ENCODE results near the gene SREBF2. TPM values are rescaled to one million over a fixed set of nuclear protein-coding genes. Genes with fewer than 3 reads are reported as not detected.

The SREBF2 gene
- polyA plus RNA-seq, 4 donors, result 14.1 to 82.2 (median 48.1) TPM

- Histone ChIP-seq H3K27ac (ENCODE audit: low read depth in 1 of 3, low read length in 2 of 3) (peak overlapping the region in 2 of 3 donors; percentile 2 to 41), H3K27me3 (ENCODE audit: control insufficient read depth in 3 of 3, insufficient read depth in 3 of 3, low read length in 3 of 3) (no peaks in the 10 kb centered on the region), H3K4me1 (ENCODE audit: control insufficient read depth in 3 of 3, insufficient read depth in 2 of 3, low read depth in 1 of 3, low read length in 2 of 3) (peaks cover 5 to 17% (median 7%) of the 10 kb centered on the region in 3 donors), H3K9me3 (ENCODE audit: control insufficient read depth in 2 of 2, insufficient read depth in 1 of 2, low read depth in 1 of 2, low read length in 1 of 2) (no peaks in the 10 kb centered on the region), H3K36me3 (ENCODE audit: control insufficient read depth in 3 of 3, insufficient read depth in 2 of 3, low read depth in 1 of 3, low read length in 3 of 3) (peaks cover 0 to 16% (median 0%) of the 10 kb centered on the region in 3 donors), H3K4me3 (ENCODE audit: low read depth in 1 of 3, low read length in 3 of 3) (no peak overlapping the region)
- DNase-seq (peak; percentile 58 to 84), FAIRE-seq (no peak)
- 23 to 47% (median 42%) methylated on average over 5 of the region's 5 CpGs for WGBS, 3 donors
Measured at GRCh38 chr22:41848468-41848867, 15.6 kb downstream of the SREBF2 start.

GRCh38 chr22:41856469-41856868 lies 23.6 kb downstream of the SREBF2 start:
- H3K9me3 ChIP-seq (ENCODE audit: control insufficient read depth in 2 of 2, insufficient read depth in 1 of 2, low read depth in 1 of 2, low read length in 1 of 2), result no peaks in the 10 kb centered on the region
- H3K27me3 ChIP-seq (ENCODE audit: control insufficient read depth in 3 of 3, insufficient read depth in 3 of 3, low read length in 3 of 3), result no peaks in the 10 kb centered on the region
- peak; percentile 60 to 86 for DNase-seq
- H3K36me3 ChIP-seq (ENCODE audit: control insufficient read depth in 3 of 3, insufficient read depth in 2 of 3, low read depth in 1 of 3, low read length in 3 of 3), result peaks cover 0 to 14% (median 0%) of the 10 kb centered on the region in 3 donors
- H3K27ac ChIP-seq (ENCODE audit: low read depth in 1 of 3, low read length in 2 of 3), result peak overlapping the region; percentile 27 to 57 (median 54)
- no peak overlapping the region for H3K4me3 ChIP-seq (ENCODE audit: low read depth in 1 of 3, low read length in 3 of 3)
- peaks cover 4 to 19% (median 4%) of the 10 kb centered on the region in 3 donors for H3K4me1 ChIP-seq (ENCODE audit: control insufficient read depth in 3 of 3, insufficient read depth in 2 of 3, low read depth in 1 of 3, low read length in 2 of 3)
- WGBS, 3 donors, result 8 to 64% (median 44%) methylated on average over 2 of the region's 2 CpGs
- no peak for FAIRE-seq

GRCh38 chr22:41857155-41857859 lies 24.4 kb downstream of the SREBF2 start:
- no peaks in the 10 kb centered on the region for H3K9me3 ChIP-seq (ENCODE audit: control insufficient read depth in 2 of 2, insufficient read depth in 1 of 2, low read depth in 1 of 2, low read length in 1 of 2)
- no peak overlapping the region for H3K4me3 ChIP-seq (ENCODE audit: low read depth in 1 of 3, low read length in 3 of 3)
- no peaks in the 10 kb centered on the region for H3K27me3 ChIP-seq (ENCODE audit: control insufficient read depth in 3 of 3, insufficient read depth in 3 of 3, low read length in 3 of 3)
- FAIRE-seq (no peak), DNase-seq (peak; percentile 45 to 47)
- peaks cover 0 to 9% (median 0%) of the 10 kb centered on the region in 3 donors for H3K36me3 ChIP-seq (ENCODE audit: control insufficient read depth in 3 of 3, insufficient read depth in 2 of 3, low read depth in 1 of 3, low read length in 3 of 3)
- peak overlapping the region; percentile 22 to 57 (median 46) for H3K27ac ChIP-seq (ENCODE audit: low read depth in 1 of 3, low read length in 2 of 3)
- peaks cover 4 to 26% (median 4%) of the 10 kb centered on the region in 3 donors for H3K4me1 ChIP-seq (ENCODE audit: control insufficient read depth in 3 of 3, insufficient read depth in 2 of 3, low read depth in 1 of 3, low read length in 2 of 3)
- WGBS, 3 donors, result 59 to 70% (median 60%) methylated on average over 7 of the region's 7 CpGs

- DNase-seq (no peak), FAIRE-seq (no peak)
- Histone ChIP-seq H3K4me1 (ENCODE audit: control insufficient read depth in 3 of 3, insufficient read depth in 2 of 3, low read depth in 1 of 3, low read length in 2 of 3) (peaks cover 4 to 31% (median 4%) of the 10 kb centered on the region in 3 donors), H3K27me3 (ENCODE audit: control insufficient read depth in 3 of 3, insufficient read depth in 3 of 3, low read length in 3 of 3) (no peaks in the 10 kb centered on the region), H3K9me3 (ENCODE audit: control insufficient read depth in 2 of 2, insufficient read depth in 1 of 2, low read depth in 1 of 2, low read length in 1 of 2) (no peaks in the 10 kb centered on the region), H3K27ac (ENCODE audit: low read depth in 1 of 3, low read length in 2 of 3) (peak overlapping the region in 1 of 3 donors; percentile 46), H3K4me3 (ENCODE audit: low read depth in 1 of 3, low read length in 3 of 3) (no peak overlapping the region), H3K36me3 (ENCODE audit: control insufficient read depth in 3 of 3, insufficient read depth in 2 of 3, low read depth in 1 of 3, low read length in 3 of 3) (peaks cover 0 to 9% (median 0%) of the 10 kb centered on the region in 3 donors)
Measured at GRCh38 chr22:41857860-41858199, 24.9 kb downstream of the SREBF2 start.

- 47 to 61% (median 49%) methylated on average over 4 of the region's 4 CpGs for WGBS, 3 donors
- Histone ChIP-seq H3K27ac (ENCODE audit: low read depth in 1 of 3, low read length in 2 of 3) (peak overlapping the region; percentile 42 to 68 (median 62)), H3K4me3 (ENCODE audit: low read depth in 1 of 3, low read length in 3 of 3) (no peak overlapping the region), H3K9me3 (ENCODE audit: control insufficient read depth in 2 of 2, insufficient read depth in 1 of 2, low read depth in 1 of 2, low read length in 1 of 2) (no peaks in the 10 kb centered on the region), H3K36me3 (ENCODE audit: control insufficient read depth in 3 of 3, insufficient read depth in 2 of 3, low read depth in 1 of 3, low read length in 3 of 3) (peaks cover 0 to 18% (median 5%) of the 10 kb centered on the region in 3 donors), H3K27me3 (ENCODE audit: control insufficient read depth in 3 of 3, insufficient read depth in 3 of 3, low read length in 3 of 3) (no peaks in the 10 kb centered on the region), H3K4me1 (ENCODE audit: control insufficient read depth in 3 of 3, insufficient read depth in 2 of 3, low read depth in 1 of 3, low read length in 2 of 3) (peaks cover 2 to 25% (median 5%) of the 10 kb centered on the region in 3 donors)
- no peak for FAIRE-seq
- DNase-seq, result peak in 1 of 2 donors; percentile 49
Measured at GRCh38 chr22:41862160-41862529, 29.2 kb downstream of the SREBF2 start.

- Histone ChIP-seq H3K27me3 (ENCODE audit: control insufficient read depth in 3 of 3, insufficient read depth in 3 of 3, low read length in 3 of 3) (no peaks in the 10 kb centered on the region), H3K4me1 (ENCODE audit: control insufficient read depth in 3 of 3, insufficient read depth in 2 of 3, low read depth in 1 of 3, low read length in 2 of 3) (peaks cover 1 to 21% (median 5%) of the 10 kb centered on the region in 3 donors), H3K4me3 (ENCODE audit: low read depth in 1 of 3, low read length in 3 of 3) (no peak overlapping the region), H3K36me3 (ENCODE audit: control insufficient read depth in 3 of 3, insufficient read depth in 2 of 3, low read depth in 1 of 3, low read length in 3 of 3) (peaks cover 0 to 24% (median 6%) of the 10 kb centered on the region in 3 donors), H3K9me3 (ENCODE audit: control insufficient read depth in 2 of 2, insufficient read depth in 1 of 2, low read depth in 1 of 2, low read length in 1 of 2) (no peaks in the 10 kb centered on the region), H3K27ac (ENCODE audit: low read depth in 1 of 3, low read length in 2 of 3) (peak overlapping the region; percentile 42 to 68 (median 62))
- no peak for FAIRE-seq
- whole genome bisulfite sequencing, 3 donors, result 64 to 82% (median 69%) methylated on average over 11 of the region's 11 CpGs
- no peak for DNase-seq
Measured at GRCh38 chr22:41862530-41863266, 29.8 kb downstream of the SREBF2 start.

- 75 to 88% (median 83%) methylated on average over 2 of the region's 2 CpGs for WGBS, 3 donors
- FAIRE-seq, result no peak
Measured at GRCh38 chr22:41863472-41863871, 30.6 kb downstream of the SREBF2 start.

GRCh38 chr22:41868556-41868955 lies 35.7 kb downstream of the SREBF2 start:
- Histone ChIP-seq H3K9me3 (ENCODE audit: control insufficient read depth in 2 of 2, insufficient read depth in 1 of 2, low read depth in 1 of 2, low read length in 1 of 2) (no peaks in the 10 kb centered on the region), H3K27me3 (ENCODE audit: control insufficient read depth in 3 of 3, insufficient read depth in 3 of 3, low read length in 3 of 3) (no peaks in the 10 kb centered on the region), H3K36me3 (ENCODE audit: control insufficient read depth in 3 of 3, insufficient read depth in 2 of 3, low read depth in 1 of 3, low read length in 3 of 3) (peaks cover 7 to 71% (median 18%) of the 10 kb centered on the region in 3 donors), H3K27ac (ENCODE audit: low read depth in 1 of 3, low read length in 2 of 3) (no peak overlapping the region), H3K4me3 (ENCODE audit: low read depth in 1 of 3, low read length in 3 of 3) (no peak overlapping the region), H3K4me1 (ENCODE audit: control insufficient read depth in 3 of 3, insufficient read depth in 2 of 3, low read depth in 1 of 3, low read length in 2 of 3) (no peaks in the 10 kb centered on the region)
- 93 to 95% (median 95%) methylated on average over 10 of the region's 10 CpGs for WGBS, 3 donors
- DNase-seq (no peak), FAIRE-seq (no peak)

More at GRCh38 chr22:41863472-41863871, 30.6 kb downstream of the SREBF2 start:
- Histone ChIP-seq H3K4me3 (ENCODE audit: low read depth in 1 of 3, low read length in 3 of 3) (no peak overlapping the region), H3K9me3 (ENCODE audit: control insufficient read depth in 2 of 2, insufficient read depth in 1 of 2, low read depth in 1 of 2, low read length in 1 of 2) (no peaks in the 10 kb centered on the region), H3K4me1 (ENCODE audit: control insufficient read depth in 3 of 3, insufficient read depth in 2 of 3, low read depth in 1 of 3, low read length in 2 of 3) (peaks cover 1 to 21% (median 4%) of the 10 kb centered on the region in 3 donors), H3K27ac (ENCODE audit: low read depth in 1 of 3, low read length in 2 of 3) (no peak overlapping the region), H3K36me3 (ENCODE audit: control insufficient read depth in 3 of 3, insufficient read depth in 2 of 3, low read depth in 1 of 3, low read length in 3 of 3) (peaks cover 2 to 29% (median 8%) of the 10 kb centered on the region in 3 donors), H3K27me3 (ENCODE audit: control insufficient read depth in 3 of 3, insufficient read depth in 3 of 3, low read length in 3 of 3) (no peaks in the 10 kb centered on the region)
- DNase-seq, result no peak

Data from small intestine (tissue), 7 donors.